Right lung (tissue), 5 donors: Measurements from ENCODE around the gene DPH7. TPM values are rescaled to one million over a fixed set of nuclear protein-coding genes. Genes with fewer than 3 reads are reported as not detected.

Experiments used
- polyA plus RNA-seq, 5 donors: library from polyadenylated mRNA; unstranded; fragments of 120-200 nt; gene quantifications; one replicate each; pipeline versions ENCODE4 v1.2.1 to v1.2.3, GENCODE V29; 2013; ENCODE audit warnings: inconsistent platforms in 1 of 5, low replicate concordance in 1 of 5; ENCODE audit not compliant: insufficient read length in 5 of 5, insufficient read depth in 1 of 5

DPH7 gene
- polyA plus RNA-seq, 5 donors = 43.4 to 68.5 (median 56.2) TPM

Other genes starting within 250 kb of the DPH7 start
- 10 to 100 TPM; 10.9 to 22.0 (median 15.0) TPM for gene EXD3, start 155.8 kb downstream of the DPH7 start, polyA plus RNA-seq
- gene NOXA1, start 155.5 kb downstream of the DPH7 start, polyA plus RNA-seq = 1 to 10 TPM; 3.9 to 8.4 (median 6.9) TPM
- gene ENTPD8, start 137.6 kb downstream of the DPH7 start, polyA plus RNA-seq = under 1 TPM; 0.32 to 0.63 (median 0.52) TPM
- gene NSMF, start 119.6 kb downstream of the DPH7 start, polyA plus RNA-seq = 10 to 100 TPM; 31.1 to 46.8 (median 40.3) TPM
- gene PNPLA7, start 28.5 kb downstream of the DPH7 start, polyA plus RNA-seq = 1 to 10 TPM; 2.9 to 7.8 (median 5.2) TPM
- 10 to 100 TPM in 4 of 5 donors, 1 to 10 TPM in 1; 9.1 to 30.5 (median 15.5) TPM for gene MRPL41, start 27.0 kb downstream of the DPH7 start, polyA plus RNA-seq
- gene ZMYND19, start 11.6 kb upstream of the DPH7 start, polyA plus RNA-seq = 10 to 100 TPM; 16.1 to 27.7 (median 20.7) TPM
- 10 to 100 TPM; 23.4 to 44.0 (median 35.2) TPM for gene ARRDC1, start 26.8 kb upstream of the DPH7 start, polyA plus RNA-seq
- 10 to 100 TPM; 64.9 to 91.2 (median 73.8) TPM for gene EHMT1, start 40.1 kb upstream of the DPH7 start, polyA plus RNA-seq